ENCODE data around the gene ERCC5. TPM values are rescaled to one million over a fixed set of nuclear protein-coding genes. Genes with fewer than 3 reads are reported as not detected.

The ERCC5 gene
- total and polyA plus RNA-seq, 9 of the 15 experiments (the other 6 are each of a cell fraction or from before 2014, with no cell fraction given): 7.4 to 43.1 (median 33.9) TPM

GRCh38 chr13:102901056-102901455, 55.2 kb downstream of the ERCC5 start:
- H3K79me2 ChIP-seq (ENCODE audit: control insufficient read depth, insufficient read depth, low read length): no peaks in the 10 kb centered on the region
- no peaks in the 10 kb centered on the region for H4K20me1 ChIP-seq (replicated peaks; ENCODE audit: control insufficient read depth, insufficient read depth, low read length)
- ATAC-seq (no peak), FAIRE-seq (no peak), DNase-seq (ENCODE audit: extremely low read depth in 1 of 4, low spot score in 3 of 4) (no peak)
- no peaks in the 10 kb centered on the region for H3K9me3 ChIP-seq (replicated peaks; ENCODE audit: control insufficient read depth, insufficient read depth, low read depth, low read length)
- H3K9ac ChIP-seq (ENCODE audit: insufficient read depth in 1 of 2, low read depth in 2 of 2, low read length in 2 of 2): no peak overlapping the region
- TF ChIP-seq PHF21A (IDR thresholded peaks at IDR 0.05; ENCODE audit: borderline replicate concordance, low read depth): no peak
- no peak for TF ChIP-seq ZHX1 (conservative IDR thresholded peaks at IDR 0.05; ENCODE audit: low read length)
- no peak for TF ChIP-seq ARID1B (IDR thresholded peaks at IDR 0.05)
- TF ChIP-seq THAP12 (CRISPR knock-in tag; IDR thresholded peaks at IDR 0.05): no peak
- TF ChIP-seq FIP1L1 (IDR thresholded peaks at IDR 0.05; ENCODE audit: low read depth, low read length, poor library complexity, severe bottlenecking): no peak
- no peak for TF ChIP-seq BHLHE40 (IDR thresholded peaks at IDR 0.05; ENCODE audit: low read length)
- no peak for TF ChIP-seq TAF15 (IDR thresholded peaks at IDR 0.05; ENCODE audit: low read depth, low read length)
- no peak for TF ChIP-seq CBX3 (IDR thresholded peaks at IDR 0.05; ENCODE audit: borderline replicate concordance in 1 of 2, low read length in 2 of 2)
- TF ChIP-seq NR3C1 (CRISPR knock-in tag; IDR thresholded peaks at IDR 0.05): no peak
- TF ChIP-seq MXD1 (CRISPR knock-in tag; IDR thresholded peaks at IDR 0.05; ENCODE audit: borderline replicate concordance, poor library complexity, severe bottlenecking): no peak
- no peak for TF ChIP-seq TRIM28 (IDR thresholded peaks at IDR 0.05)
- no peak for TF ChIP-seq E2F3 (CRISPR knock-in tag; IDR thresholded peaks at IDR 0.05)
- H3K27ac ChIP-seq (ENCODE audit: extremely low read depth, low read depth, low read length): no peak overlapping the region
- H2AFZ ChIP-seq (ENCODE audit: low read depth, low read length): no peak overlapping the region
- H3K4me1 ChIP-seq (replicated peaks in 1 of 2; ENCODE audit: control insufficient read depth in 2 of 2, insufficient read depth in 2 of 2, low read length in 2 of 2): no peaks in the 10 kb centered on the region
- POLR2A ChIA-PET: no interaction called here
- CTCF ChIA-PET (ENCODE audit: low intra/inter-chr PET ratio): no interaction called here
- H3K27me3 ChIP-seq (ENCODE audit: control insufficient read depth in 2 of 2, insufficient read depth in 2 of 2, low read length in 2 of 2): no peaks in the 10 kb centered on the region
- no peaks in the 10 kb centered on the region for H3K36me3 ChIP-seq (ENCODE audit: control insufficient read depth, insufficient read depth, low read length)
- intact Hi-C loops (cut with micrococcal nuclease) (no loop called here), in situ Hi-C loops (cut with MboI) (no loop called here)
- BruUV-seq (replicated peaks): no TSS peak
- no peak overlapping the region for H3K4me2 ChIP-seq (ENCODE audit: insufficient read depth, low read length)
- H3K9me1 ChIP-seq (ENCODE audit: control insufficient read depth, insufficient read depth, low read length): no peaks in the 10 kb centered on the region
- H3K4me3 ChIP-seq: no peak overlapping the region

All from K562 (cell line).